Glutamatergic neuron (in vitro differentiated cells): ENCODE results near the gene TYROBP. TPM values are rescaled to one million over a fixed set of nuclear protein-coding genes. Genes with fewer than 3 reads are reported as not detected.

Source experiments
- DNase-seq: peaks from one replicate; pipeline ENCODE4 v3.0.0; 2022
- H3K27ac Mint-ChIP-seq: one replicate; pipeline ENCODE4 v1.8.0; 2020; ENCODE audit warnings: mild to moderate bottlenecking, mixed read lengths, inconsistent platforms; ENCODE audit not compliant: unreplicated experiment
- H3K27me3 Mint-ChIP-seq: one replicate; pipeline ENCODE4 v1.8.0; 2020; ENCODE audit warnings: mild to moderate bottlenecking, moderate library complexity, mixed read lengths, inconsistent platforms; ENCODE audit not compliant: unreplicated experiment
- H3K36me3 Mint-ChIP-seq: one replicate; pipeline ENCODE4 v1.8.0; 2020; ENCODE audit warnings: mild to moderate bottlenecking, mixed read lengths, inconsistent platforms; ENCODE audit not compliant: unreplicated experiment
- H3K4me1 Mint-ChIP-seq: one replicate; pipeline ENCODE4 v1.8.0; 2020; ENCODE audit warnings: mild to moderate bottlenecking, low read depth, mixed read lengths, inconsistent platforms; ENCODE audit not compliant: unreplicated experiment
- H3K4me3 Mint-ChIP-seq: one replicate; pipeline ENCODE4 v1.8.0; 2020; ENCODE audit warnings: mild to moderate bottlenecking, mixed read lengths, inconsistent platforms; ENCODE audit not compliant: unreplicated experiment
- H3K9me3 Mint-ChIP-seq: one replicate; pipeline ENCODE4 v1.8.0; 2020; ENCODE audit warnings: mild to moderate bottlenecking, moderate library complexity, mixed read lengths, inconsistent platforms; ENCODE audit not compliant: unreplicated experiment
- CTCF ChIP-seq: fragments of 200-600 bp; sonication (generic); IDR thresholded peaks from one replicate; pipeline ENCODE4 v1.5.0; 2021; ENCODE audit not compliant: partially characterized antibody, unreplicated experiment
- total RNA-seq: library from RNA; stranded (reverse); fragmentation: NEBNext Ultra II Directional; extraction: Animal tissue kit (Norgen Biotek cat#: 25700); gene quantifications from one replicate; pipeline ENCODE4 v1.2.1, GENCODE V29; 2021; ENCODE audit not compliant: unreplicated experiment

The TYROBP gene
- total RNA-seq, 1 donor from 2014 or later: not detected

- TF ChIP-seq CTCF: no peak
- Mint-ChIP-seq H3K27me3 (peaks cover 10% of the 10 kb centered on the region), H3K9me3 (peaks cover 4% of the 10 kb centered on the region), H3K4me1 (peaks cover 10% of the 10 kb centered on the region), H3K27ac (no peak overlapping the region), H3K4me3 (peak overlapping the region; percentile 38), H3K36me3 (no peaks in the 10 kb centered on the region)
- no peak for DNase-seq
These were observed 5.1 kb downstream of the TYROBP start for GRCh38 chr19:35902870-35903475.

- TF ChIP-seq CTCF: no peak
- peak within 1 kb of the TSS; percentile 23 for H3K27ac Mint-ChIP-seq
- peaks cover 10% of the 10 kb centered on the region for H3K4me1 Mint-ChIP-seq
- no peaks in the 10 kb centered on the region for H3K36me3 Mint-ChIP-seq
- peaks cover 8% of the 10 kb centered on the region for H3K27me3 Mint-ChIP-seq
- DNase-seq: no peak
- peaks cover 3% of the 10 kb centered on the region for H3K9me3 Mint-ChIP-seq
- peak within 1 kb of the TSS; percentile 68 for H3K4me3 Mint-ChIP-seq
These were observed 6.0 kb downstream of the TYROBP start, which contains the start of gene HCST for GRCh38 chr19:35901854-35902661. Gene HCST, plus strand, starts transcription at chr19:35902529. Its CDS starts 65 bp downstream, at chr19:35902594.

GRCh38 chr19:35901055-35901644 lies 6.9 kb downstream of the TYROBP start:
- Mint-ChIP-seq H3K4me3 (peak overlapping the region; percentile 57), H3K4me1 (peaks cover 10% of the 10 kb centered on the region), H3K9me3 (peaks cover 3% of the 10 kb centered on the region), H3K27me3 (peaks cover 8% of the 10 kb centered on the region), H3K27ac (no peak overlapping the region), H3K36me3 (no peaks in the 10 kb centered on the region)
- no peak for TF ChIP-seq CTCF
- no peak for DNase-seq

GRCh38 chr19:35899547-35900214 lies 8.4 kb downstream of the TYROBP start:
- peaks cover 9% of the 10 kb centered on the region for H3K27me3 Mint-ChIP-seq
- peaks cover 10% of the 10 kb centered on the region for H3K4me1 Mint-ChIP-seq
- peaks cover 3% of the 10 kb centered on the region for H3K9me3 Mint-ChIP-seq
- peak overlapping the region; percentile 87 for H3K4me3 Mint-ChIP-seq
- no peak for TF ChIP-seq CTCF
- no peaks in the 10 kb centered on the region for H3K36me3 Mint-ChIP-seq
- peak; percentile 75 for DNase-seq
- no peak overlapping the region for H3K27ac Mint-ChIP-seq
